ENCODE data around the gene TTC33.
A peak's percentile ranks its signal among the peaks of the same experiment; 100 is the strongest.
"Not testable (repeated sequence)": the region's sequence is repeated elsewhere in the genome, so short reads cannot be mapped to it uniquely, and the experiment has no call there.

The TTC33 gene

GRCh38 chr5:40653221-40654022 is 102.3 kb downstream of the TTC33 start:
- no peak for DNase-seq (ENCODE audit: low spot score)

- peak; percentile 48 for DNase-seq (ENCODE audit: low spot score)
Observed at GRCh38 chr5:40652441-40653220, 103.1 kb downstream of the TTC33 start.

- DNase-seq (ENCODE audit: low spot score) = no peak
Observed at GRCh38 chr5:40651201-40651600, 104.6 kb downstream of the TTC33 start.

DNA sequence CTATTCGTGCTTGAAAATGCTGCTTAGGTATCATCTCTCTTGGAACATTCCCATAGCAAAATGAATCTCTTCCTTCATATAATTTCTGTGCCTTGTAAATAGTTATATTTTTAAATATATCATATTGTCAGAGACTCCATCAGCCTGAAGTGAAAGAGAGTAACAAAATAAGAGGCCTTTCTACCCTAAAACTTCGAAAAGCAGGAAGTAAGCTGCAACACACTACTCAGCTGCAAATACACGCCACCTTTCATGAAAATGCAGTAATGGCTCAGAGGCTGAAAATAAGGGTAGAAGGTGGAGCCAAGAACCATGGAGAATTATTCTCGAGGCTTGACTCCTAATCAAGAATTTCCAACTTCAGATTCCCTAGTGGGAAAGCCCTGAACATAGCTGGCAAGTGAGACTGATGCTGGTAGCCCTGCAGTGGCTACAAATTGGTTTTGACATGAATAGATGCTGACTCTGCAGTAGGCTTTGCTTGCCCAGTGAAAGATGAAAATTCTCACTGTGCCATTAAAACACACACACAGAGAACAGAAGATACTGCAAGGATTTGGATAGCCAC is 106.2 kb downstream of the TTC33 start:
- no peak for DNase-seq (ENCODE audit: low spot score)

DNA sequence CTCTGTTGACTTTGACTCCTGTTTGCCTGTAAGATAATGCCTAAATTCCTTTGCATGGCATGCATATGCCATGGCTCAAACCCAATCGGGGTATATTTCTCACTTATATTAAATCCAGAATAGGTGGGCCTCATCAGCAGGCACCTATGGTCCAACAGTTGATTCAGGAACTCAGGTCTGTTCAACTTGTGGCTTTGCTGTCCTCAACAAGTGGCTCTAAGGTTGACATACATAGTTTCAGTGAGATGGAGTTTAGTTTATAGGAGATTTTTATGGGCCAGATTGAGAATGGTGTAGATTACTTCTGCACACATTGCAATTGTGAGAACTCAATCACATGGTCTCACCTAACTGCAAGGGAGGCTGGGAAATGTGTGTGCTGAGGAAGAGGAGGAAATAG is 107.6 kb downstream of the TTC33 start:
- no peak for DNase-seq (ENCODE audit: low spot score)

- DNase-seq (ENCODE audit: low spot score) = no peak
Observed at GRCh38 chr5:40646266-40646665, 109.5 kb downstream of the TTC33 start.

DNA sequence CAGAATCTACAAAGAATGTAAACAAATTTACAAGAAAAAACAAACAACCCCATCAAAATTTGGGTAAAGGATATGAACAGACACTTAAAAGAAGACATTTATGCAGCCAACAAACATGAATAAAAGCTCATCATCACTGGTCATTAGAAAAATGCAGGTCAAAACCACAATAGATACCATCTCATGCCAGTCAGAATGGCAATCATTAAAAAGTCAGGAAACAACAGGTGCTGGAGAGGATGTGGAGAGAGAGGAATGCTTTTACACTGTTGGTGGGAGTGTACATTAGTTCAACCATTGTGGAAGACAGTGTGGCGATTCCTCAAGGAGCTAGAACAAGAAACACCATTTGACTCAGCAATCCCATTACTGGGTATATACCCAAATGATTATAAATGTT is 116.2 kb downstream of the TTC33 start:
- not testable (repeated sequence) for DNase-seq (ENCODE audit: low spot score)

DNA sequence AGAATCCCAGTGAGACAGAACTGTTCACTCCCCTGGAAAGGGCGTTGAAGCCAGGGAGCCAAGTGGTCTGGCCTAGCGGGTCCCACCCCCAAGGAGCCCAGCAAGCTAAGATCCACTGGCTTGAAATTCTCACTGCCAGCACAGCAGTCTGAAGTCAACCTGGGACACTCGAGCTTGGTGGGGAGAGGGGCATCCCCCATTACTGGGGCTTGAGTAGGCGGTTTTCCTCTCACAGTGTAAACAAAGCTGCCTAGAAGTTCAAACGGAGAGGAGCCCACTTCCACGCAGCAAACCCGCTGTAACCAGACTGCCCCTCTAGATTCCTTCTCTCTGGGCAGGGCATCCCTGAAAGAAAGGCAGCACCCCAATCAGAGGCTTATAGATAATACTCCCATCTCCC is 121.2 kb downstream of the TTC33 start:
- DNase-seq (ENCODE audit: low spot score) = no peak

DNA sequence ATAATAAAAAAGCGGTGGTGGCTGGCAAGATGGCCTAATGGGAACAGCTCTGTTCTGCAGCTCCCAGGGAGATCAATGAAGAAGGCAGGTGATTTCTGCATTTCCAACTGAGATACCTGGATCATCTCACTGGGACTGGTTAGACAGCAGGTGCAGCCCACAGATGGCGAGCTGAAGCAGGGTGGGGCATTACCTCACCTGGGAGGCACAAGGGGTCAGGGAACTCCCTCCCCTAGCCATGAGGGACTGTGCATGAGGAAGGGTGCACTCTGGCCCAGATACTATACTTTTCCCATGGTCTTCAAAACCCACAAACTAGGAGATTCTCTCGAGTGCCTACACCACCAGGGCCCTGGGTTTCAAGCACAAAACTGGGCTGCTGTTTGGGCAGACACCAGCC is 121.6 kb downstream of the TTC33 start:
- no peak for DNase-seq (ENCODE audit: low spot score)

GRCh38 chr5:40631236-40631635 is 124.5 kb downstream of the TTC33 start:
- DNase-seq (ENCODE audit: low spot score) = no peak

- DNase-seq (ENCODE audit: low spot score) = no peak
Observed at GRCh38 chr5:40630126-40630525, 125.6 kb downstream of the TTC33 start.

DNA sequence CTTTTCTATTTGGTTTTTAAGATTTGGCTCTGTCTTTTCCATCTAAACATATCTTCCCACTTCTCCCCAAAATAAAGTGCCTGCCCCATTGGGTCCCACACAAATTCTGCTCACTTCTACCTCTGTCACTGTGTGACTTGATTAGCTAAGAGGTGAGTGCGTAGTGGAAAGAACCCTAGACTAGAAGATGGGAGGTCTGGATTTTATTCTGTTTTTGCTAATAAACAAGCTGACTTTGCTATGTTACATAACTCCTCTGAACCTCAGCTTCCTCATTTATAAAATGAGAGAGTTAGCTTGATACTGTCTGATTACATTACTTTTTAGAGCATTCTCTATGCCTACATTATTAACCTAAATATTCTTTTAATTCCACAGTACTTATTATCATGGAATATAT is 127.4 kb downstream of the TTC33 start:
- no peak for DNase-seq (ENCODE audit: low spot score)

DNA sequence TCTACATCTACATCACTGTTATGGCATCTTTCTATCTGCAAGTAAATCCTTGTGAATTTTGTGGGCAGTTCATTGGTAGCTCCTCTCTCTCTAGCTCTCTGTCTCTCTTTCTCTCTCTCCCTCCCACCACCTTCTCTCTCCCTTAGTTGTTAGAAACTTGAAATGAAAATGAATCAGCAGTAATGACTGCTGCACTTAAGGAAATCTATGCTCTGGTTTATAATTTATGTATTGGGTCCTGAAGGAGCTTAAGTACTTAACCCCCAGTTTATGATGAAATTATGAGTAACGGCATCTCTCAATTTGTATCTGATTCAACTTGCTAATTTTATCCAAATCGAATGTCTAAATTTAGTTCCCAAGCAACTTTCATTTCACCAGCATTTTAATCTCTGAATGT is 128.1 kb downstream of the TTC33 start:
- DNase-seq (ENCODE audit: low spot score) = no peak

DNA sequence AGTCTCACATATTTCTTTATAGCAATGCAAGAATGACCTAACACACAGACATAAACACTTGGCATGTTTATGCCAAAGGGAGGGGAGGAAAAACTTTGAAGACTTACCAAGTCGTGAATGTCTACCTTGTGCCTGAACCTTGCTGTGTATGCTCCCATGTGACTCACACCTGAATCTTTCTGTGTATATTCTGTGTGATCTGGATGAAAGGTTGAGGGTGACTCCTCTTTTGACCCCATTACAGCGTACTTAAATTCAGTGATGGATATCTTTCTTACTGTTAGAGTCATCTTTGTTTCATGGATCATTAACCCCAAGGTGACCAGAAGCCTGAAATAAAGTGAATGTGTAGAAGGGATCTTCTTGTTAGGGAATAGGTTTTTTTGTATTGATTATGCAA is 129.0 kb downstream of the TTC33 start:
- no peak for DNase-seq (ENCODE audit: low spot score)

GRCh38 chr5:40623480-40624420 is 132.0 kb downstream of the TTC33 start:
- no peak for DNase-seq (ENCODE audit: low spot score)

GRCh38 chr5:40622463-40623252 is 133.1 kb downstream of the TTC33 start:
- no peak for DNase-seq (ENCODE audit: low spot score)

- DNase-seq (ENCODE audit: low spot score) = no peak
Observed at GRCh38 chr5:40619421-40619820, 136.3 kb downstream of the TTC33 start.

DNA sequence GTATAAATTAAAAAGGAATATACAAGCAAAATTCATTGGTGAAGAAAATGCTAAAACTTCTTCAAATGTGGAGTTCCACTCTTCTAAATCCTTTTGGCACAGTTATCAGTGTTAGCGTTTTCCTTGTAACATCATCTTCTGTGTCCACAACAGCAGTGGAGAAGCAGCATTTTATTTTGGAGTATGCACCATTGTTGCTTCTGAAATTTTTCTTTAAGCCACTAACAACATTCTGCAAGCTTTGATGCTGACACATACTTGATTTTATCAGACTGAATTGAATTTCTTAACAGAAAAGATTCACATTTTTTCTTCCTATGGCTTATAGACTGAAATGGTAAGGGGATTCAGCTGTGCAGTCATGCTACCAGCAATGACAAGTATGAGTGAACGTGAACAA is 136.8 kb downstream of the TTC33 start:
- no peak for DNase-seq (ENCODE audit: low spot score)

DNA sequence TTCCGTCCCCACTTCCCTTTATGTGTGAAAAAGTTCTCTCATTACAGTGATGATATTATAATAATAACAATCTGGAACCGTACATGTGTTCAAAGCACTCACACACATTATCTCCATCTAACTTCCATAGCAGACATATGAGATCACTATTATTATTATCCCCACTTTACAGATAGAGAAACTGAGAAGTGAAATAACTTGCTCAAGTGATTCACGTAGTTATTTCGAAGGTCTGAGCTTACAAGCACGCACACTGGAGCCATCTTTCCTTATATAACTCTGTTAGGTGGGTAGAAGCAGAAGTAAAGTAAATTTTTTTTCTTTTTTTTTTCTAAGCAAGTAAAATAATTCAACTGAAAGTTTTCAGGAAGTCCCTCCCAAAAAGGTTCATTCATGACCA is 139.0 kb downstream of the TTC33 start:
- no peak for DNase-seq (ENCODE audit: low spot score)

GRCh38 chr5:40615586-40616170 is 140.1 kb downstream of the TTC33 start:
- no peak for DNase-seq (ENCODE audit: low spot score)
